ENCODE data around the gene COL4A6.

GRCh38 chrX:108306086-108306485 is 132.1 kb downstream of the COL4A6 start:
- TF ChIP-seq POLR2AphosphoS5 (IDR thresholded peaks at IDR 0.05; ENCODE audit: borderline replicate concordance, low read depth, low read length) (no peak), EZH2 (IDR thresholded peaks at IDR 0.05) (no peak)
